DMS114 treated with DMSO at 0.1 percent for 48 hours (cell line): ENCODE measurements around the gene TSHZ2.

ENCODE experiments used
- DNase-seq: peaks from one replicate; lab custom pipeline; 2025; ENCODE audit not compliant: unreplicated experiment; lab: John Stamatoyannopoulos, UW

Gene TSHZ2

DNA sequence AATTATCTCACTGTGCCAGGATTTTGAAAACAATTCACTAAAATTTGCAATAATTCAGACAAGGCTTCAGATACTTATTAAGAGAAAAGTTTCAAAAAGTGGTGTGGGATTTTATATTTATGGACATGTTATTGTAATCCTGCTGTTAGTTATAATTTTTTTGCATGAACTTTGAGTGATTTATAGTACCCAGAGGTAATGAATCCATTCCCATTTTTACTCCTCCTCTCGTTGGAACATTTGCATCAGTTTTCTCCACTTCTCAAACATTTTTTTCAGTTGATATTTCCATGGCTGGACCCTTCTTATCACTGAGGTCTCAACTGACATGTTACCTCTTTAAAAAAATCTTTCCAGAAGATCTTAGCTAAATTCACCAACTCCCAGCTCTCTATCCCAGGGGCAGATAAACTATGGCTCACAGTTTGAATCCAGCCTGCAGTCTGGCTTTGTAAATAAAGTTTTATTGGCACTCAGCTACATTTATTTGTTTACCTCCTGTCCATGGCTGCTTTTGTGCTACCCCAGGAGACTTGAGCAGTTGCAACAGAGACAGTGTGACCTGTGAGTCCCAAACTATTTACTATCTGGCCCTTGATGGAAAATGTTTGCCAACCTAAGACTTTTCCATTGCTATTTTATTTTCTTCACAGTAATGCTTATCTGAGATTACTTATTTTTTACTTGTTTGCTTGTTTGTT, 83.4 kb downstream of the TSHZ2 start:
- DNase-seq: no peak

DNA sequence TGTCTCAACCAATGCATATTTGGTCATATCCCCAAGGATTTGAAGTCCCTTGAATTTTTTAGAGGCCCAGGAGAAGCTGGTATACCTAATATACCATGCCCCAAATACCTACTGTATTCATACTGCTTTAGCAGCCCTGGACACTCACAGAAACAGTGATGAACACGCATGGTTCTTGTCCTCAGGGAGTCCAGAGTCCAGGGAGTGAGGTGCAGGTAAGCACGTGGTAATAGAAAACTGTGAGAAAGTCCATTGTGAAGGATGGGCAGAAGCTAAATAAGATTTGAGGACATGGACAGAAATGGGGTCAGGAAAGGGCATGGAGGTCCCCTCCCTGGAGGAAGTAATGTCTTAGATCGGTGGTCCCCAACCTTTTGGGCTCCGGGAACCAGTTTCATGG, 85.4 kb downstream of the TSHZ2 start:
- no peak for DNase-seq

DNA sequence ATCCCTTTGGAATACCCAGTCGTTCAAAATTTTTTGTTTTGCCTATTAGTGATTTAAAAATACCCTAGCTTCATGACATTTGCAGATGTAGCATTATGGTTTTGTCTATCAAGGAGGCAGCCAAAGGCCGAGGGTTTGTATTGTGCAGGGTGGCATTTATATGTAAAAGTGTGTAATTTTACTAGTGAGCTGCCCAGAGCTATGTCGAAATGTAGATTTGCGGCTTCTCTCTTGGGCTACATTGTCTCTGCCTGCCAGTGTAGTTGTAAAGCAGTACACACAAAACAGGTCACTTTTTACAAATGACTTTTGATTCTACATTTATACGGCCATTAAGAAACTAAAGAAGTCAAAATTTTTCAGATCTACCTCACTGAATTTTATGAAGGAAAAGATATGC, 87.7 kb downstream of the TSHZ2 start:
- DNase-seq: no peak

DNA sequence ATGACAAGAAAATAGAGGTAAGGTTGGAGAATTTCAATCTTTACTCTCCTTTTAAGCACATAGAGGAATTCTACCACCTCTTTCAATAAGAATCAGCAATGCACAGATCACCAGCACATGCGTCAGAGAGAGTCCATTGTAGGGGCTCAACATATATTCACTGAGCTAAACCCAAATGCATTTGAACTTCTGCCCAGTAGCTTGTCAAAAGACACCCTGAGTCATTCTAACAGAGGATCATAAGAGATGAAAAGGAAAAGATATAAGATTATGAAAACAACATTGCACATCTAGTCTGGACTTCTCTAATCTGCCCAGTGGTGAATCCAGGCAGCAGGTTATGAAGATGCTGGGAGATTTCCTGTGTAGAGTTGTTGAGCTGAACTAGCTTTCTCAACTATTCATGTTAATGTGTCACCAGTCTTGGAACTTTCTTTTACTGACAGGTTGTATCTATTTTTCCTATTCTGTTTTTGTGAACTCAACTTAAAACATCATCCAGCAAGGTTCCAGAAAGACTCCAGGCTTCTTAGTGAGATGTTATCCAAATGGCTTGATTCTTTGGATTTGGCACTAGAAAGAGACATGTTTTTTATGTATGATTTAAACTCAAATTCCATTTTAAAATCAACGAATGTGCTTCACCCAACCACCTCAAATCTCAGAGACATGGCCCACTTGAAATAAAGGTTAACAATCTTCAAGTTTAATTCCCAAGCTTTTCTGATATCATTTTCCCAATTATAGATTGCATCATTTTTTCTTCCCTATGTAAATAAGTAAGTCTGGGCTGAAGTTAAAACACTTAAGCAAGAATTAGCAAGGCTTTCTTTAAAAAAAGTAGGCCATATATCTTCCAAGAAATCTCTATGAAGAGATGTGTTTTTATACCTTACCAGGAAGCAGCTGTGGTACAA, 89.3 kb downstream of the TSHZ2 start:
- DNase-seq: no peak

DNA sequence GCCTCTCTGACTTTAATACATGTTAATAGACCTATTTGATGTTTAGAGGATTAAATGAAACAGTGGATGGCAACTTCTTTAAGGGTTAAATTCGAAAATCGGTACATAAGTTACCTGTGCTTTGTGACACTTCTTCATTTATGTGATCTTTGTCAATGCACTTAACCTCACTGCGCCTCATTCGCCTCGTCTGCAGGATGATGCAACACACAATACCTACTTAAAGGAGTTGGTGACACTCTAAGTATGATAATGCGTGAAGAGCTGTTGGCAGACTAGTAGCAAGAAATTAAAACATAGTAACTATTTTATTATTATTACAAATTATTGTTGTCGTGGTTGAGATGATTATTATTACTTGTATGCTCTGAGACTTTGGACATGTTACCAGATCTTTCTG, 92.8 kb downstream of the TSHZ2 start:
- no peak for DNase-seq

DNA sequence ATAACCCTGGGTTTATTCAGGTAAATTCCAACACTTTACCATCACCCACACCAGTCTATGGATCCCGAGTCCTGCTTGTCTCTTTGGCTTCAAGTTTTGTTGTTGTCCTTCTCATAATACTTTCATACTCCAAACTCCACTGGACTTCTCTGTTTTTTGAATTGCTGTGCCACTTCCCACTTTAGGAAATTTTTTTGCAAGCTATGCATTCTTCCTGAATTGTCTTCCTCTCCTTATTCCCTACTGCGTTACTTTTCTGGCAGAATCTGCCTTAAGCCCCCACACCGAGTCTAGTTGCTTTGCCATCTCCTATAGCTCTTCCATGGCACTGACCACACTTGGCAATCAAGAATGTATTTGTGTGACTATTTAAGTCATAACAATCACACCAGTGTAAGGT, 96.1 kb downstream of the TSHZ2 start:
- no peak for DNase-seq

DNA sequence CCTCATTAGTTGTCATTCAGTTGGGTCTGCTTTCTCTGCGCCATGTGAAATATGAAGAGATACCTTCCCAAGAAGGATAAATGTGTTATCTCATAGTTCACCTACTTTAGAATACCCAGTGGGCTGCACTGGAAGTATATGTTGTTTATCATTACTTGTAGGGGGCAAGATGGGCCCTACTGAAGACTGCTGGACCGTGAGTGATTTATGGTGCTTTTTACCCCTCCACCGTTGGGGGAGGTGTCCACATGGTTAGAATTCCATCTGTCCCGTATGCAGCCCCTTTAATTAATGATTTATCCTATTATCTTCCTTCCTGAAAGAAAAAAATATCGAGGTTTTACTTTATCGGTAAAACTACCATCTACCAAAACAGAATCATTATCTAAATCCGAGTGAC, 97.0 kb downstream of the TSHZ2 start:
- DNase-seq: no peak

DNA sequence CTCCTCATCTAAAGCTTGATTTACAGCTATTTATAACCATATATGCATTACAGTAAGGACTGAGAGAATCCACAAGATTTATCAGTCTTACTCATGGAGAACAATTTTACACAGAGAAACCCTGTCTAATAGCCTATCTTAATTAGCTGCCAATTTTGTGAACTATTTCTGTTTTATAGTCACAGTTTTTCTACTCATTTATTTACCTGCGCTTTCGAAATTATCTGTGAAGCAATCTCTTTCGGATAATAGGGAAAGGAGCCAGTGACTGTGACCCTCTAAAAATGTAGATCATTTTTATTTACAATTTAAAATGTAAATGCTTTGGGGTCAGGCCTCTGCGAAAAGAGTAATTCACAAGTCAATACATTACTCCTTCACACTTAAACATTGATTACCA, 98.1 kb downstream of the TSHZ2 start:
- no peak for DNase-seq

DNA sequence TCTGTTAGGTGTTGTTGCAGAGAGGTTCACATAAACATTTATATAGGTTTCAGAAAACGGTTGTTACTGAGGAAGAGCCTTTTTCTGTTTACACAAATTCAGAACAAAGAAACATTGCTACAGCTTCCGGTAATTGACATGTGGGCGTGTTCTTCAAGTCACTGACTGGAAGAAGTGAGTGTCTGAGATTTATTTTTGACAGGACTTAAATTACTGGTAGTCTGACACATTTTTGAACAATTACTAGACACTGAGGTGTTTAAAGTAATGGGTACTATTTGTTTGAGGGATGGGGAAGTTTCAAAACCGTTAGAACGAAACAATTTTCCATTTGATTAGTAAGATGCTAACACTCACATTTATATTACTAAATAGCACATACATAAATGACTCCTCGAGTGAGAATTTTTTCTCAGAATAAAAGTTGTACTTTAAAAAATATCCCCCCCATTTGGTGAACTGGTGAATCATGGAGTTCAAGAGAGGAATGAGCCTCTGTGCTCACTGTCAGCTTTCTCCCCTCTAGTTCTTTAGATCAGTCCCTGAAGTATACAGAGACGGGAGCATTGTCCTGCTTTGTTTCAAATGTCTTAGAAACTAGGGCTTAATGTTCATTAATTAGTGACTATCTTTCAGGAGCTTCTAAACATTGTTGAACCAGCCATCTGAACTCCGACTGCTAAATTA, 98.7 kb downstream of the TSHZ2 start:
- DNase-seq: no peak

DNA sequence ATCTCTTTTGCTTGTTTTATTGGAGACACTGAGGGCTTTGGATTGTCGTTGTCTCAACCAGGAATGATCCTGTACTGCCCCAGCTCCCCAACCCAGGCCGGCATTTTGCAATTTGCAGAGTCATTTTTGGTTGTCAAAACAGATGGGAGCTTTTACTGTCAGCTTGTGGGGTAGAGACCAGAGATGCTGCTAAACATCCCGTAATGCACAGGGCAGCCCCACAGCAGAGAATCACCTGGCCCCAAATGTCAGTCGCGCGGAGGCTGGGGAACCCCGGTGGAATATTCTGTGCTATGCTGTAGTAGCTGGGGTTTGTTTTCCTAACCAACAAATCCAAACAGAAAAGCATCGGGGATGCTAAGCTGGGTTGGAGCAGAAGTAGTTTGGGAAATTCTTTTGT, 99.7 kb downstream of the TSHZ2 start:
- no peak for DNase-seq

DNA sequence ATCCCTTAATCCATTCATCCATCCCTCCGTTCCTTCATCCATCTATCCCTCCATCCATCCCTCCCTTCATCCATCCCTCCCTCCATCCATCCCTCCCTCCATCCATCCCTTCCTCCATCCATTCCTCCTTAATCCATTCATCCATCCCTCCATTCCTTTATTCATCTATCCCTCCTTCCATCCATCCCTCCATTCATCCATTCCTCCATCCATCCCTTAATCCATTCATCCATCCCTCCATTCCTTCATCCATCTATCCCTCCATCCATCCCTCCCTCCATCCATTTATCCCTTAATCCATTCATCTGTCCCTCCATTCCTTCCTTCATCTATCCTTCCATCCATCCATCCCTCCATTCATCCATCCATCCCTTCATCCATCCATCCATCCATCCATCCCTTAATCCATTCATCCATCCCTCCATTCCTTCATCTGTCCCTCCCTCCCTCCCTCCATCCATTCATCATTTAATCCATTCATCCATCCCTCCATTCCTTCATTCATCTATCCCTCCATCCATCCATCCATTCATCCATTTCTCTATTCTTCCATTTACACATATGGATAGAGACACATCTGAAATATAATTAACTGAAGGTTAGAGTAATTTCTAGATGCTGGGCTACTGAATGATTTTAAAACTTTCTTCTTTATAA, 100.9 kb downstream of the TSHZ2 start:
- DNase-seq: no peak

DNA sequence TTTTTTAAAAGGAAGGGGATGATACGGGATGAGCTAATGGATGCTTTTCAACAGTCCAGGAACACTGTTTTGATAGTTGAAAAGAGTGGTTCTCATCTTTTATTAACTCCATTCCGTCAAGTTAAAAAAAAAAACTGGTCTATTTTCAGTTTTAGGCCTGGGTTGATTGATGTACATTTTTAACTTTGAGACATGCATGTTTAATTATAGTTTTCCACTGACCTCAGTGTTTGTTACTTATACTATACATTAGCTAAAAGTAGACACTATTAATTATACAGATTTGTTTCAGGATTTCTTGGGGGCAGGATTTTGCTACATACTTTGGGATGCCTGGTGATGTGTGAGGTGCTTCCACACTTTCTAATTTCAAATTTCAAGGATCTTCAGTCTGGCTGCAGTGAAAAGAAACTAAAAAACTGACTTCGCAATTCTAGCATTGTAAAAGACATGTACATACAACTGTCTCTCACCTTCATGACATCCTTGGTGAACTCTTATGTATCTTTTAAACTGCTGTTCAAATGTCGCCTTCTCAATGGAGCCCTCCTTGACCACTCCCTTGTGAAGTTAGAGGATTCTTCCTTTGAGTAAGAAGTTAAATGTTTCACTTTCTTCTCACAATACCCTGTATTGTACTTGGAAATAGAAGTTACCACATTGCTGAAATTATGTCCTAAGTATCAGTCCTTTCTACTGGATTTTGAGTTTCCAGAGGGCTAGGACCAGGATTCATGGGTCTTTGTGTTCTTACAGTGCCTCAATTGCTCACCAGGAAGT, 101.7 kb downstream of the TSHZ2 start:
- DNase-seq: no peak

DNA sequence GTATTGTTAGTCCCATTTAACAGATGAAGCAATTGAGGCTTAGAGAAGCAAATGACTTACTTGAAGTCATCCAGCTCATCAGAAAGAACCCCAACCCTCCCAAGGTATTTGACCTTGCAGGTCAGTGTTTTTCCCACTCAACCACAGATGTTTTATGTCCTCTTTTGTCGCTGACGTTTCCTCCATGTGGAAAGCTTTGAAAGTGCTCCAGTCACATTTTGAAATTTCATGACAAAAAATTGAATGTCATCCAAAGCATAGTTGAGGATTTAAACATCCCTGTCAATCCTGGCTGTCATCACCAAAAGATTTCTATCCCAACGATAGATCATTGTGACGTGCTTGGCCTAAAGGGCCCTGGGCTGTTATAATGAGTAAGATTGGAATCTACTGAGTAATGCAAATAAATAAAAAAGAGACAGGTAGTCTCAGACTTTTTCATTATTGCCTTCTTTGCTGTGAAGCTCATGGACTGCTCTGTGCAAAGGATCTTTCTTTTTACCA, 102.7 kb downstream of the TSHZ2 start:
- DNase-seq: no peak

DNA sequence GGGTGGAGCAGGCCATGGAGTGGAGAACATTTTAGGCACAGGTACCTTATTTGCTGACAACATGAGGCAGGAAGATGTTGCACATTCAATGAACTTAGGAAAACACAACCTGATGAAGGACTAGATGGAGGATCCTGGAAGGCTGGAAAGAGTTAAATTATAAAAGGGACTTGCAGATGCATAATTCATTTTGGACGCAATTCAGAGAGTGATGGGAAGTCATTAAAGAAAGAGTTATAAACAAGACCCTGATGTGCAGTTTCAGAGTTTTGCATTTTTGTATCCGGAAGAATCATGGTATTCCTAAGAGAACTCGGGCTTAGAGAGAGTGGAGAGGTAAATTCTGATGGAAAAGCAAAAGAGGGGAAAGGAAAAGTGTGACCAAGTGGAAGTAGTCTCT, 104.5 kb downstream of the TSHZ2 start:
- DNase-seq: no peak

DNA sequence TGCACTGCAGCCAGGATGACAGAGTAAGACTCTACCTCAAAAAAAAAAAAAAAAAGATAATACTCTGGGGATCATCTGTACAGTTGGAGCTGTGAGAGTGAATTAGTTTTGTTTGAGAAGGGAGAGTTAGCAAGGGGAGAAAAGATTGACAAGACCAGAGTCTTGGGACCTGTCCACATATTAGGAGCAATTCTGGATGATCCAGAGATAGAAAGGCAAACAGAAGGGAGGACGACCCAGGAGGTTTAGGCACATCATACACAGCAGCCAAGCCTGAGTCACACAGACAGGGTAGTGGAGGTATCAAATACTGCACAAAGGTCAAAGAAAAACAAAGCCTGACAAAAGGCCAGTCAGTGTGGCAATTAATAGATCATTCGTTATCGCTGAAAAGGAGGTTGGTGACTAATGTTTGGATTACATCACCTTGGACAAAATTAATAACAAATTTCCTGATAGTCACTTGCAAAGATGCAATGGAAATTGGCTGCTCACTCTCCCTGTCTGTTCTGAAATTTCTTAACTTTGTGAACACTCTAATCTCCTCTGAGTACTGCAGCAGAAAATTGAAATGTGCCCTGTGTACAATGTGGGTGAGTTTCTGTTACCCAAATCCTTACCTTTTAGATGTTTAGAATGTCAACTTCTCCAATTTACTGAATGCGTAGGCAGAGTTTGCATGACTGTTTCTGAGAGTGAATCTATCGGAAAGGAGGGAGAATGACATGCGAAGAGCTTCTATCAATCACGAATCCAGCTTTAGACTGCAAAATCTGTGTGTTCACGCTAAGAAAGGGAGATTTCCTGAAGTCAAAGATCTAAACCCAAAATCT, 105.4 kb downstream of the TSHZ2 start:
- DNase-seq: no peak

DNA sequence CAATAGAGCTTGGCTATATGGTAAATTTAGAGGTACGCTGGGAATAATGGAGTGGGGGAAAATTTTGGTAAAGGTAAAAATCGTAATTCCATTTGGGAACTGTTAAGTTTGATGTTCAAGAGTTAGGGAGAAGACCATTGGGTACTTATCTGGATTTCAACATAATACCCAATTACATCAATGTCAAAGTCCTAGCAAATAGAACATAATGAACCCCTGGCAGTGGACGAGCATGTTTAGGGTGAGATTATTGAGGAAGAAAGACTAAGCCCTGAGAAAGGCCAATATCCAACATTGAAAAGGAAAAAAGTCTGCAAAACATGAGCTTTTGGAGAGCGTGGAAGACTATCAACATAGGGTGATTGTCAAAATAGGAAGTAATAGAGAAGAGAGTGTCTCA, 106.6 kb downstream of the TSHZ2 start:
- DNase-seq: no peak

DNA sequence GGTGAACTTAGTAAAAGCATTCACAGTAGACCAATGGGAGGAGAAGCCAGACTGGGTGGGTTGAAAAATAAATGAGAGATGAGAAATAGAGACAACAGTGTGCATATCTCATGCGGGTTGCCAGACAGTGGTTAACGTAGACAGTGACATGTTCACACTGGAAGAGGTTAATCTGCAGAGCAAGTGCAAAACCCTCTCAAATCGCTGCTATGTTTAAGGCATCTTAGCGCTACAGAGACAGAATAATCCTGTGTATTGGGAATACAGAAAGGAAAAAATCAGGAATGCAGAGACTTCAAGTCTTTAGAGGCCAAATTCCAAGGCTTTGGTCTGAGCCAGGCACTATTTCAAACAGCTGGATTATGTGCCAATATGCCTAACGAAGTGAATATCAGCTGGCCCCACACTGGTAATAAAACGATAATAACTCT, 107.1 kb downstream of the TSHZ2 start:
- no peak for DNase-seq

DNA sequence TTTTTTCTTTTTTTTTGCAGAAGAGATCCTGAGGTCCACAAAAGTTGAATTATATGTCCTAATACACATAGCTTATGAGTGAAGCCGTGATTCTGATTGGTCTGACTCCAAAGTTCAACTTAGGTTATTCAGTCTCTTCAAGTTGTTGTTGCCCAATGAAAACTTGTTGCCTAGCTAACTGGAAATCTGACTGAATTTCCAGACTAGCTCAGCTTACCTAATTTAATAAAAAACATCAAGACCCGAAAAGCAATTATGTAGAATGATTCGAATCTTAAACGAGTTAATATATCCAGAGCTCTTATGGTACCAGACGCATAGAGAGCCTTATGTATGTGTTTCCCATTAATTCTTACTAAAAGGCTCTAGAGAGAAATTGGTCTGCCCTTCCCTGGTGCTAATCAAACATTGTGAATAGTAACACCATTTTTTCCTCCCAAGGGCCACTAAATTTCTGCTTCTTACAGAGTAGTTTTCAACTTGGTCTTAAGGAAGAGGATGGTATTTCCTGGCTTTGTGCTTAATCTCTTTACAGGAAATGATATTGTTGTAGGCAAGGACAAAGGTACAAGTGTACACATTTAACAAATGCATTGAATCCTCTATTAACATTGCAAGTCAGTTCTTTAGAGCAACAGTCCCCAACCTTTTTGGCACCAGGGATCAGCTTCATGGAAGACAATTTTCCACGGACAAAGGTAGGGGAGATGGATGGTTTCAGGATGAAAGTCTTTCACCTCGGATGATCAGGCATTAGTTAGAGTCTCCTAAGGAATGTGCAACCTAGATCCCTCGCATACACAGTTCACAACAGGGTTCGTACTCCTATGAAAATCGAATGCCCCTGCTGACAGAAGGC, 107.9 kb downstream of the TSHZ2 start:
- DNase-seq: no peak

DNA sequence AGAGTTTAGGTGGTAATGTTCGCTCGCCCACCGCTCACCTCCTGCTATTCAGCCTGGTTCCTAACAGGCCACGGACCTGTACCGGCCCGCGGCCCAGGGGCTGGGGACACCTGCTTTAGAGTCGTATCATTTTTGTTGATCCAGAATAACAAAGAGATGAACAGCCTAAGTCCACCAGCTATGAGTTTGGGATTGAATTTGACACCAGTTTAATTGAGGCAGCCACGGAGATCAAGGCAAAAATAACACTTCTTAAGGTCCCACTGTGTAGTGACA, 108.5 kb downstream of the TSHZ2 start:
- no peak for DNase-seq
